H9 (cell line): ENCODE results near the gene CFAP54. TPM values are rescaled to one million over a fixed set of nuclear protein-coding genes. Genes with fewer than 3 reads are reported as not detected.
"Not testable (repeated sequence)": the region's sequence is repeated elsewhere in the genome, so short reads cannot be mapped to it uniquely, and the experiment has no call there.

Experiments
- DNase-seq: peaks from one replicate; pipeline ENCODE4 v3.0.0-alpha.2; 2017
- H2AFZ ChIP-seq: one replicate; pipeline ENCODE4 v1.6.1; 2013; ENCODE audit warnings: mild to moderate bottlenecking, low read length, control low read depth, moderate library complexity
- H2AK5ac ChIP-seq: 2 replicates; pipeline ENCODE4 v1.6.1; 2013; ENCODE audit warnings: low read length, control low read depth, mixed read lengths; ENCODE audit not compliant: insufficient read length
- H2BK120ac ChIP-seq: one replicate; pipeline ENCODE4 v1.6.1; 2013; ENCODE audit warnings: low read depth, mild to moderate bottlenecking, low read length, control low read depth, inconsistent platforms; ENCODE audit not compliant: poor library complexity, severe bottlenecking
- H2BK12ac ChIP-seq: 2 replicates; pipeline ENCODE4 v1.6.1; 2013; ENCODE audit warnings: low read length, control low read depth, mixed read lengths, low read depth; ENCODE audit not compliant: insufficient read length
- H2BK15ac ChIP-seq: 2 replicates; pipeline ENCODE4 v1.6.1; 2013; ENCODE audit warnings: low read depth, low read length, control low read depth
- H2BK20ac ChIP-seq: one replicate; pipeline ENCODE4 v1.6.1; 2013; ENCODE audit warnings: low read depth, mild to moderate bottlenecking, low read length, control low read depth, inconsistent platforms; ENCODE audit not compliant: poor library complexity, severe bottlenecking
- H2BK5ac ChIP-seq: 2 replicates; pipeline ENCODE4 v1.6.1; 2013; ENCODE audit warnings: low read length, control low read depth, mixed read lengths; ENCODE audit not compliant: insufficient read length
- H3K14ac ChIP-seq: 2 replicates; pipeline ENCODE4 v1.6.1; 2013; ENCODE audit warnings: low read length, control low read depth; ENCODE audit not compliant: insufficient read depth
- H3K18ac ChIP-seq: 2 replicates; pipeline ENCODE4 v1.6.1; 2013; ENCODE audit warnings: low read depth, mild to moderate bottlenecking, mixed read lengths, low read length, control low read depth; ENCODE audit not compliant: insufficient read length
- H3K23ac ChIP-seq: 2 replicates; pipeline ENCODE4 v1.6.1; 2013; ENCODE audit warnings: low read length, control low read depth, mixed read lengths, low read depth; ENCODE audit not compliant: insufficient read length
- H3K23me2 ChIP-seq: 2 replicates; pipeline ENCODE4 v1.6.1; 2013; ENCODE audit warnings: low read depth, mild to moderate bottlenecking, mixed read lengths, low read length, control low read depth; ENCODE audit not compliant: insufficient read length, poor library complexity, severe bottlenecking
- H3K27ac ChIP-seq: 2 replicates; pipeline ENCODE4 v1.5.1; 2013; ENCODE audit warnings: low read length, control low read depth, mixed read lengths, low read depth; ENCODE audit not compliant: insufficient read length
- H3K27me3 ChIP-seq: 2 replicates; pipeline ENCODE4 v1.6.1; 2013; ENCODE audit warnings: low read length, control low read depth, inconsistent platforms; ENCODE audit not compliant: insufficient read depth
- H3K4ac ChIP-seq: 2 replicates; pipeline ENCODE4 v1.6.1; 2013; ENCODE audit warnings: low read depth, mild to moderate bottlenecking, control low read depth, inconsistent platforms, low read length, moderate library complexity
- H3K4me1 ChIP-seq: 2 replicates; pipeline ENCODE4 v1.6.1; 2013; ENCODE audit warnings: low read length, control low read depth, inconsistent platforms; ENCODE audit not compliant: insufficient read depth
- H3K4me2 ChIP-seq: 2 replicates; pipeline ENCODE4 v1.6.1; 2013; ENCODE audit warnings: low read length, control low read depth, mixed read lengths; ENCODE audit not compliant: insufficient read length, insufficient read depth
- H3K56ac ChIP-seq: 2 replicates; pipeline ENCODE4 v1.6.1; 2013; ENCODE audit warnings: low read depth, mild to moderate bottlenecking, mixed read lengths, low read length, control low read depth; ENCODE audit not compliant: insufficient read length
- H3K79me1 ChIP-seq: 2 replicates; pipeline ENCODE4 v1.6.1; 2013; ENCODE audit warnings: low read depth, mild to moderate bottlenecking, moderate library complexity, low read length, control low read depth, inconsistent platforms; ENCODE audit not compliant: insufficient read depth, poor library complexity, severe bottlenecking
- H3K79me2 ChIP-seq: 2 replicates; pipeline ENCODE4 v1.6.1; 2013; ENCODE audit warnings: low read length, control low read depth, inconsistent platforms; ENCODE audit not compliant: insufficient read depth
- H3K9ac ChIP-seq: 2 replicates; pipeline ENCODE4 v1.6.1; 2013; ENCODE audit warnings: low read length, control low read depth, mixed read lengths; ENCODE audit not compliant: insufficient read length; ENCODE audit errors: extremely low read depth
- H3K9me3 ChIP-seq: one replicate; pipeline ENCODE4 v1.6.1; 2013; ENCODE audit warnings: low read depth, low read length, inconsistent platforms; ENCODE audit not compliant: control insufficient read depth
- H3T11ph ChIP-seq: one replicate; pipeline ENCODE4 v1.6.1; 2013; ENCODE audit warnings: mild to moderate bottlenecking, low read length, control low read depth, inconsistent platforms
- H4K20me1 ChIP-seq: one replicate; pipeline ENCODE4 v1.6.1; 2013; ENCODE audit not compliant: control insufficient read depth, insufficient read length, insufficient read depth
- H4K5ac ChIP-seq: 2 replicates; pipeline ENCODE4 v1.6.1; 2013; ENCODE audit warnings: low read depth, mild to moderate bottlenecking, mixed read lengths, low read length, control low read depth; ENCODE audit not compliant: insufficient read length
- H4K8ac ChIP-seq: replicated peaks from 2 replicates; pipeline ENCODE4 v1.6.1; 2013; ENCODE audit warnings: low read length, control low read depth, mixed read lengths, low read depth; ENCODE audit not compliant: insufficient read length
- H4K91ac ChIP-seq: 2 replicates; pipeline ENCODE4 v1.6.1; 2013; ENCODE audit warnings: low read depth, mild to moderate bottlenecking, moderate library complexity, mixed read lengths, low read length, control low read depth; ENCODE audit not compliant: insufficient read length
- H3K27ac Mint-ChIP-seq, 3 experiments: 2 replicates in 2 of 3; 3 replicates in 1 of 3; pipeline ENCODE4 v1.8.0; 2020 to 2021; ENCODE audit warnings: mixed read lengths in 3 of 3, mild to moderate bottlenecking in 1 of 3, moderate library complexity in 1 of 3
- H3K27me3 Mint-ChIP-seq: 2 replicates; pipeline ENCODE4 v1.8.0; 2021; ENCODE audit warnings: low read depth, mild to moderate bottlenecking, moderate library complexity, mixed read lengths
- H3K36me3 Mint-ChIP-seq, 3 experiments: 2 replicates in 2 of 3; 3 replicates in 1 of 3; pipeline ENCODE4 v1.8.0; 2020 to 2021; ENCODE audit warnings: low read depth in 3 of 3, mixed read lengths in 3 of 3; ENCODE audit not compliant: insufficient read depth in 1 of 3
- H3K4me1 Mint-ChIP-seq, 2 experiments: 2 replicates each; pipeline ENCODE4 v1.8.0; 2020; ENCODE audit warnings: mixed read lengths in 2 of 2
- H3K4me3 Mint-ChIP-seq, 2 experiments: 2 replicates in 1 of 2; 3 replicates in 1 of 2; pipeline ENCODE4 v1.8.0; 2020 to 2021; ENCODE audit warnings: mild to moderate bottlenecking in 2 of 2, mixed read lengths in 2 of 2, moderate library complexity in 1 of 2
- H3K9me3 Mint-ChIP-seq, 2 experiments: 2 replicates in 1 of 2; 3 replicates in 1 of 2; pipeline ENCODE4 v1.8.0; 2020; ENCODE audit warnings: mild to moderate bottlenecking in 2 of 2, mixed read lengths in 2 of 2, moderate library complexity in 1 of 2
- CTCF ChIP-seq: fragments of 200-600 bp; sonication (generic); conservative IDR thresholded peaks from 3 replicates; pipeline ENCODE4 v1.8.0; 2021; ENCODE audit warnings: antibody characterized with exemption, mild to moderate bottlenecking
- WGBS: extraction: QIAGEN DNeasy Blood & Tissue Kit; methylation state at CpG from one replicate; pipeline ENCODE4 v1.1.7; 2013; ENCODE audit warnings: missing lambda C conversion rate, low lambda C conversion rate, mixed read lengths; ENCODE audit not compliant: insufficient read length; ENCODE audit errors: extremely low coverage; 5-methylcytosine and 5-hydroxymethylcytosine counted together
- total RNA-seq: library from RNA; stranded (reverse); gene quantifications from 2 replicates; pipeline ENCODE4 v1.2.1, GENCODE V29; 2021

Gene CFAP54
- total RNA-seq, 1 experiment from 2014 or later, result 0.24 TPM

- H3K23ac ChIP-seq, result no peak overlapping the region
- no peak overlapping the region for H2AFZ ChIP-seq
- no peak overlapping the region for H3K56ac ChIP-seq
- H2BK120ac ChIP-seq, result no peak overlapping the region
- Mint-ChIP-seq H3K27ac (0 out of 7 replicates have a peak overlapping the region, but pooled peaks of 1 of the 3 experiments have one; percentile 36), H3K27me3 (no peaks in the 10 kb centered on the region), H3K4me1 (peaks cover 4 to 8% of the 10 kb centered on the region in 2 experiments), H3K9me3 (no peaks in the 10 kb centered on the region), H3K4me3 (no peak overlapping the region), H3K36me3 (no peaks in the 10 kb centered on the region)
- H3K4me1 ChIP-seq, result no peaks in the 10 kb centered on the region
- WGBS, result no CpG with 5 or more reads among the region's 9 CpGs
- no peak overlapping the region for H2BK12ac ChIP-seq
- H3K9ac ChIP-seq, result no peak overlapping the region
- no peak overlapping the region for H4K5ac ChIP-seq
- peak; percentile 58 for DNase-seq
- no peaks in the 10 kb centered on the region for H3K9me3 ChIP-seq
- H4K91ac ChIP-seq, result no peak overlapping the region
- H4K8ac ChIP-seq, result no peak overlapping the region
- no peak overlapping the region for H3K4me2 ChIP-seq
- no peak overlapping the region for H3T11ph ChIP-seq
- no peaks in the 10 kb centered on the region for H3K23me2 ChIP-seq
- H2BK5ac ChIP-seq, result no peak overlapping the region
- no peak overlapping the region for H3K18ac ChIP-seq
- no peak overlapping the region for H2BK20ac ChIP-seq
- H3K14ac ChIP-seq, result no peak overlapping the region
- no peak overlapping the region for H3K27ac ChIP-seq
- H3K79me2 ChIP-seq, result no peaks in the 10 kb centered on the region
- H3K4ac ChIP-seq, result no peak overlapping the region
- peak; percentile 56 for TF ChIP-seq CTCF
- no peaks in the 10 kb centered on the region for H3K27me3 ChIP-seq
- no peaks in the 10 kb centered on the region for H4K20me1 ChIP-seq
- H3K79me1 ChIP-seq, result no peaks in the 10 kb centered on the region
- H2BK15ac ChIP-seq, result no peak overlapping the region
- no peak overlapping the region for H2AK5ac ChIP-seq
These were observed 231.0 kb downstream of the CFAP54 start for GRCh38 chr12:96720363-96720705.

- H3K23me2 ChIP-seq, DNase-seq, H3K18ac ChIP-seq, H3K4me1 Mint-ChIP-seq, H3K4ac ChIP-seq, H3K79me1 ChIP-seq, H3K4me1 ChIP-seq, H2BK5ac ChIP-seq, H3T11ph ChIP-seq, H3K9ac ChIP-seq, H3K9me3 Mint-ChIP-seq, H2BK20ac ChIP-seq, H3K56ac ChIP-seq, H2BK15ac ChIP-seq, H4K8ac ChIP-seq, H2AFZ ChIP-seq, H4K91ac ChIP-seq, H3K79me2 ChIP-seq, H3K27ac Mint-ChIP-seq, H3K36me3 Mint-ChIP-seq, H4K5ac ChIP-seq, H3K4me3 Mint-ChIP-seq, H2BK12ac ChIP-seq, H3K27me3 ChIP-seq, H2BK120ac ChIP-seq, H3K27ac ChIP-seq, H3K27me3 Mint-ChIP-seq, H3K9me3 ChIP-seq, H2AK5ac ChIP-seq, H3K14ac ChIP-seq, H3K23ac ChIP-seq, H3K4me2 ChIP-seq, H4K20me1 ChIP-seq: not testable (repeated sequence)
- no CpG with 5 or more reads among the region's 23 CpGs for WGBS
These were observed 240.1 kb downstream of the CFAP54 start for GRCh38 chr12:96729466-96729865.
